ENCODE measurements around the gene MTMR4. TPM values are rescaled to one million over a fixed set of nuclear protein-coding genes. Genes with fewer than 3 reads are reported as not detected.

Gene MTMR4
- total and polyA plus RNA-seq, 4 donors: 17.2 to 70.1 (median 29.9) TPM

DNA sequence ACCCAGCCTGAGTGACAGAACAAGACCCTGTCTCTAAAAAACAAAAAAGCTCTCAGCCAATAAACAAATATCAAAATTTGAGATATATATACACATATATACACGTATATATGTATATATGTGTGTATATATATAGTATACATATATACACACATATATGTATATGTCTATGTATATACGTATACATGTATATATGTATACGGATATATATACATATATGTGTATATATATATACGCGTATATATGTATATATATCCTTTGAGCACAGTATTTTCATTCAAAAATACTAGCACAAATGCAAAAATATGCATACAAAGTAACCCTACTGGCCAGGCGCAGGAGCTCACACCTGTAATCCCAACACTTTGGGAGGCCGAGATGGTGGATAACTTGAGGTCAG is 13.0 kb downstream of the MTMR4 start:
- WGBS: 96% methylated on average over 7 of the region's 7 CpGs
- Histone ChIP-seq H3K27ac (ENCODE audit: low read depth in 1 of 2, low read length in 2 of 2) (no peak overlapping the region), H3K4me1 (ENCODE audit: control insufficient read depth in 4 of 4, insufficient read depth in 4 of 4, low read length in 3 of 4) (peaks cover 0 to under 1% (median 0%) of the 10 kb centered on the region in 4 donors), H3K9ac (ENCODE audit: low read depth in 1 of 2, low read length in 2 of 2) (no peak overlapping the region), H3K9me3 (ENCODE audit: control insufficient read depth in 4 of 4, low read length in 3 of 4) (no peaks in the 10 kb centered on the region), H3K4me3 (ENCODE audit: low read depth in 1 of 3, low read length in 3 of 3) (no peak overlapping the region), H3K27me3 (ENCODE audit: control insufficient read depth in 4 of 4, insufficient read depth in 4 of 4, low read length in 3 of 4) (no peaks in the 10 kb centered on the region), H3K36me3 (ENCODE audit: control insufficient read depth in 4 of 4, insufficient read depth in 3 of 4, low read depth in 1 of 4, low read length in 3 of 4) (peaks cover 15 to 64% (median 63%) of the 10 kb centered on the region in 4 donors)
- no peak for DNase-seq (ENCODE audit: low spot score)
- TF ChIP-seq RAD21 (IDR thresholded peaks at IDR 0.05) (no peak), SP1 (IDR thresholded peaks at IDR 0.05) (no peak), MAX (IDR thresholded peaks at IDR 0.05) (no peak), NR2F2 (IDR thresholded peaks at IDR 0.05) (no peak), EGR1 (IDR thresholded peaks at IDR 0.05; ENCODE audit: low read depth in 2 of 2) (no peak), GABPA (IDR thresholded peaks at IDR 0.05 in 1 of 2, conservative IDR thresholded peaks at IDR 0.05 in 1 of 2) (no peak), JUND (IDR thresholded peaks at IDR 0.05) (no peak)
- TF ChIP-seq, protein P1, sequence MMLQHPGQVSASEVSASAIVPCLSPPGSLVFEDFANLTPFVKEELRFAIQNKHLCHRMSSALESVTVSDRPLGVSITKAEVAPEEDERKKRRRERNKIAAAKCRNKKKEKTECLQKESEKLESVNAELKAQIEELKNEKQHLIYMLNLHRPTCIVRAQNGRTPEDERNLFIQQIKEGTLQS (IDR thresholded peaks at IDR 0.05): no peak

GRCh38 chr17:58498177-58498828 is 16.1 kb downstream of the MTMR4 start:
- H3K9me3 ChIP-seq (ENCODE audit: control insufficient read depth in 4 of 4, low read length in 3 of 4): no peaks in the 10 kb centered on the region
- H3K4me1 ChIP-seq (ENCODE audit: control insufficient read depth in 4 of 4, insufficient read depth in 4 of 4, low read length in 3 of 4): no peaks in the 10 kb centered on the region
- H3K27ac ChIP-seq (ENCODE audit: low read depth in 1 of 2, low read length in 2 of 2): no peak overlapping the region
- DNase-seq (ENCODE audit: low spot score): no peak
- no peak overlapping the region for H3K4me3 ChIP-seq (ENCODE audit: low read depth in 1 of 3, low read length in 3 of 3)
- no peak for TF ChIP-seq MAX (IDR thresholded peaks at IDR 0.05)
- TF ChIP-seq, protein P2, sequence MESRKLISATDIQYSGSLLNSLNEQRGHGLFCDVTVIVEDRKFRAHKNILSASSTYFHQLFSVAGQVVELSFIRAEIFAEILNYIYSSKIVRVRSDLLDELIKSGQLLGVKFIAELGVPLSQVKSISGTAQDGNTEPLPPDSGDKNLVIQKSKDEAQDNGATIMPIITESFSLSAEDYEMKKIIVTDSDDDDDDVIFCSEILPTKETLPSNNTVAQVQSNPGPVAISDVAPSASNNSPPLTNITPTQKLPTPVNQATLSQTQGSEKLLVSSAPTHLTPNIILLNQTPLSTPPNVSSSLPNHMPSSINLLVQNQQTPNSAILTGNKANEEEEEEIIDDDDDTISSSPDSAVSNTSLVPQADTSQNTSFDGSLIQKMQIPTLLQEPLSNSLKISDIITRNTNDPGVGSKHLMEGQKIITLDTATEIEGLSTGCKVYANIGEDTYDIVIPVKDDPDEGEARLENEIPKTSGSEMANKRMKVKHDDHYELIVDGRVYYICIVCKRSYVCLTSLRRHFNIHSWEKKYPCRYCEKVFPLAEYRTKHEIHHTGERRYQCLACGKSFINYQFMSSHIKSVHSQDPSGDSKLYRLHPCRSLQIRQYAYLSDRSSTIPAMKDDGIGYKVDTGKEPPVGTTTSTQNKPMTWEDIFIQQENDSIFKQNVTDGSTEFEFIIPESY (IDR thresholded peaks at IDR 0.05): no peak
- no peak overlapping the region for H3K9ac ChIP-seq (ENCODE audit: low read depth in 1 of 2, low read length in 2 of 2)
- peaks cover 13 to 66% (median 64%) of the 10 kb centered on the region in 4 donors for H3K36me3 ChIP-seq (ENCODE audit: control insufficient read depth in 4 of 4, insufficient read depth in 3 of 4, low read depth in 1 of 4, low read length in 3 of 4)
- no peaks in the 10 kb centered on the region for H3K27me3 ChIP-seq (ENCODE audit: control insufficient read depth in 4 of 4, insufficient read depth in 4 of 4, low read length in 3 of 4)
- 85% methylated on average over 6 of the region's 6 CpGs for WGBS

- DNase-seq (ENCODE audit: low spot score): no peak
- TF ChIP-seq YY1 (IDR thresholded peaks at IDR 0.05): no peak
- no peak for TF ChIP-seq JUND (IDR thresholded peaks at IDR 0.05)
- TF ChIP-seq MAX (IDR thresholded peaks at IDR 0.05): no peak
- no peak for TF ChIP-seq SP1 (IDR thresholded peaks at IDR 0.05)
- TF ChIP-seq, protein P2 (IDR thresholded peaks at IDR 0.05): no peak
- TF ChIP-seq NR2F2 (IDR thresholded peaks at IDR 0.05): no peak
- TF ChIP-seq GABPA (IDR thresholded peaks at IDR 0.05 in 1 of 2, conservative IDR thresholded peaks at IDR 0.05 in 1 of 2): no peak
- TF ChIP-seq RAD21 (IDR thresholded peaks at IDR 0.05): no peak
- TF ChIP-seq FOXA2 (IDR thresholded peaks at IDR 0.05): no peak
- TF ChIP-seq, protein P3, sequence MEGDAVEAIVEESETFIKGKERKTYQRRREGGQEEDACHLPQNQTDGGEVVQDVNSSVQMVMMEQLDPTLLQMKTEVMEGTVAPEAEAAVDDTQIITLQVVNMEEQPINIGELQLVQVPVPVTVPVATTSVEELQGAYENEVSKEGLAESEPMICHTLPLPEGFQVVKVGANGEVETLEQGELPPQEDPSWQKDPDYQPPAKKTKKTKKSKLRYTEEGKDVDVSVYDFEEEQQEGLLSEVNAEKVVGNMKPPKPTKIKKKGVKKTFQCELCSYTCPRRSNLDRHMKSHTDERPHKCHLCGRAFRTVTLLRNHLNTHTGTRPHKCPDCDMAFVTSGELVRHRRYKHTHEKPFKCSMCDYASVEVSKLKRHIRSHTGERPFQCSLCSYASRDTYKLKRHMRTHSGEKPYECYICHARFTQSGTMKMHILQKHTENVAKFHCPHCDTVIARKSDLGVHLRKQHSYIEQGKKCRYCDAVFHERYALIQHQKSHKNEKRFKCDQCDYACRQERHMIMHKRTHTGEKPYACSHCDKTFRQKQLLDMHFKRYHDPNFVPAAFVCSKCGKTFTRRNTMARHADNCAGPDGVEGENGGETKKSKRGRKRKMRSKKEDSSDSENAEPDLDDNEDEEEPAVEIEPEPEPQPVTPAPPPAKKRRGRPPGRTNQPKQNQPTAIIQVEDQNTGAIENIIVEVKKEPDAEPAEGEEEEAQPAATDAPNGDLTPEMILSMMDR (IDR thresholded peaks at IDR 0.05; ENCODE audit: low read depth, low read length, missing input control): no peak
- no peak for TF ChIP-seq EGR1 (IDR thresholded peaks at IDR 0.05; ENCODE audit: low read depth in 2 of 2)
- no peak overlapping the region for H3K9ac ChIP-seq (ENCODE audit: low read depth in 1 of 2, low read length in 2 of 2)
- H3K4me3 ChIP-seq (ENCODE audit: low read depth in 1 of 3, low read length in 3 of 3): no peak overlapping the region
- H3K4me1 ChIP-seq (ENCODE audit: control insufficient read depth in 4 of 4, insufficient read depth in 4 of 4, low read length in 3 of 4): no peaks in the 10 kb centered on the region
- no peak overlapping the region for H3K27ac ChIP-seq (ENCODE audit: low read depth in 1 of 2, low read length in 2 of 2)
- peaks cover 16 to 90% (median 88%) of the 10 kb centered on the region in 4 donors for H3K36me3 ChIP-seq (ENCODE audit: control insufficient read depth in 4 of 4, insufficient read depth in 3 of 4, low read depth in 1 of 4, low read length in 3 of 4)
- WGBS: 72% methylated on average over 4 of the region's 4 CpGs
- H3K9me3 ChIP-seq (ENCODE audit: control insufficient read depth in 4 of 4, low read length in 3 of 4): no peaks in the 10 kb centered on the region
- no peaks in the 10 kb centered on the region for H3K27me3 ChIP-seq (ENCODE audit: control insufficient read depth in 4 of 4, insufficient read depth in 4 of 4, low read length in 3 of 4)
Observed at GRCh38 chr17:58493506-58493905, 20.9 kb downstream of the MTMR4 start.
